GM13977 (cell line): Measurements from ENCODE around the gene STPG2.
"Not testable (repeated sequence)": the region's sequence is repeated elsewhere in the genome, so short reads cannot be mapped to it uniquely, and the experiment has no call there.

ENCODE experiments used
- DNase-seq: peaks from one replicate; pipeline ENCODE4 v3.0.0; 2012; ENCODE audit warnings: low spot score
- CTCF ChIP-seq: IDR thresholded peaks from 2 replicates; pipeline ENCODE4 v1.5.1; 2012; ENCODE audit warnings: mild to moderate bottlenecking, control low read depth; ENCODE audit not compliant: insufficient read depth; ENCODE audit errors: extremely low read depth, missing control alignments
- in situ Hi-C: fragments of 300-500 bp; cut with MboI; formaldehyde crosslinking; loops from one replicate; pipeline ENCODE4 v1.12.0; 2022; ENCODE audit warnings: low sequenced_read_pairs, low pct_unique_long_range_greater_than_20kb, mixed read lengths, inconsistent platforms; ENCODE audit not compliant: unreplicated experiment

The STPG2 gene

GRCh38 chr4:97653701-97654100, 489.6 kb downstream of the STPG2 start:
- no peak for TF ChIP-seq CTCF
- in situ Hi-C loops, result no loop called here
- no peak for DNase-seq

GRCh38 chr4:97646997-97647396, 496.3 kb downstream of the STPG2 start:
- in situ Hi-C loops, result no loop called here
- TF ChIP-seq CTCF, result no peak
- DNase-seq, result no peak

GRCh38 chr4:97645071-97645821, 498.0 kb downstream of the STPG2 start:
- in situ Hi-C loops, result no loop called here
- DNase-seq, result no peak
- no peak for TF ChIP-seq CTCF

GRCh38 chr4:97643179-97643578, 500.1 kb downstream of the STPG2 start:
- no peak for TF ChIP-seq CTCF
- in situ Hi-C loops, result no loop called here
- DNase-seq, result no peak

GRCh38 chr4:97639961-97640360, 503.3 kb downstream of the STPG2 start:
- in situ Hi-C loops, result no loop called here
- no peak for DNase-seq
- TF ChIP-seq CTCF, result no peak

GRCh38 chr4:97633831-97634230, 509.4 kb downstream of the STPG2 start:
- in situ Hi-C loops, DNase-seq: not testable (repeated sequence)

- no peak for TF ChIP-seq CTCF
- in situ Hi-C loops, result no loop called here
- no peak for DNase-seq
Measured at GRCh38 chr4:97627750-97628149, 515.5 kb downstream of the STPG2 start.
